Gastrocnemius medialis (tissue), 4 donors: ENCODE measurements around the gene DMPK.

ENCODE experiments used
- POLR2A ChIP-seq, 2 donors: fragments of 450-650 bp; IDR thresholded peaks; one replicate each; pipeline ENCODE4 v1.6.1; 2017; ENCODE audit warnings: antibody characterized with exemption in 2 of 2, mild to moderate bottlenecking in 2 of 2, moderate library complexity in 2 of 2
- TF ChIP-seq, protein P1 (sequence below), 5 experiments: fragments of 450-650 bp in 3 of 5; fragments of 200-600 bp in 2 of 5; sonication (generic) in 2 of 5; IDR thresholded peaks in 4 of 5; conservative IDR thresholded peaks in 1 of 5; 1 replicate in 4 of 5; 2 replicates in 1 of 5; pipeline ENCODE4 v1.5.1; 2016 to 2019; ENCODE audit warnings: antibody characterized with exemption in 5 of 5, mild to moderate bottlenecking in 3 of 5, moderate library complexity in 3 of 5

DNA sequence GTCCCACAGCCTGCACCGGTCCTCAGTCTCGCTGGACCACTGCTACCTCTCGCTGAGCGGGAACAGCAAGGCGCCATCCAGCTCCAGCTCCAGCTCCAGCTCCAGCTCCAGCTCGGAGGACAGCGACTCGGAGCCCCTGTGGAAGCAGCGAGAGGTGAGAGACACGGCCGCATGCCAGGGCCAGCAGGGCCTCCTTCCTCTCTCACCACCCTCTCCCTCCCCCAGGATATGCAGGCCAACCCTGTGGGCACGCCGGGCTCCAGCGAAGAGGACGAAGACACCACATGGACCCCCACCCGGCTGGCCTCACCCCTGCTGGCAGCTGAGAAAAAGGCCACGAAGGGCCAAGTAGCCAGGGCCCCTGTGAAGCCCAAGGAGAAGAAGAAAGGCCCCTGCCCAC is 20.6 kb downstream of the DMPK start:
- TF ChIP-seq, protein P1, sequence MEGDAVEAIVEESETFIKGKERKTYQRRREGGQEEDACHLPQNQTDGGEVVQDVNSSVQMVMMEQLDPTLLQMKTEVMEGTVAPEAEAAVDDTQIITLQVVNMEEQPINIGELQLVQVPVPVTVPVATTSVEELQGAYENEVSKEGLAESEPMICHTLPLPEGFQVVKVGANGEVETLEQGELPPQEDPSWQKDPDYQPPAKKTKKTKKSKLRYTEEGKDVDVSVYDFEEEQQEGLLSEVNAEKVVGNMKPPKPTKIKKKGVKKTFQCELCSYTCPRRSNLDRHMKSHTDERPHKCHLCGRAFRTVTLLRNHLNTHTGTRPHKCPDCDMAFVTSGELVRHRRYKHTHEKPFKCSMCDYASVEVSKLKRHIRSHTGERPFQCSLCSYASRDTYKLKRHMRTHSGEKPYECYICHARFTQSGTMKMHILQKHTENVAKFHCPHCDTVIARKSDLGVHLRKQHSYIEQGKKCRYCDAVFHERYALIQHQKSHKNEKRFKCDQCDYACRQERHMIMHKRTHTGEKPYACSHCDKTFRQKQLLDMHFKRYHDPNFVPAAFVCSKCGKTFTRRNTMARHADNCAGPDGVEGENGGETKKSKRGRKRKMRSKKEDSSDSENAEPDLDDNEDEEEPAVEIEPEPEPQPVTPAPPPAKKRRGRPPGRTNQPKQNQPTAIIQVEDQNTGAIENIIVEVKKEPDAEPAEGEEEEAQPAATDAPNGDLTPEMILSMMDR (IDR thresholded peaks at IDR 0.05 in 4 of 5, conservative IDR thresholded peaks at IDR 0.05 in 1 of 5): no peak
- no peak for TF ChIP-seq POLR2A (IDR thresholded peaks at IDR 0.05)
